HepG2 (cell line): ENCODE results near the gene SLC4A5. TPM values are rescaled to one million over a fixed set of nuclear protein-coding genes. Genes with fewer than 3 reads are reported as not detected.
A peak's percentile ranks its signal among the peaks of the same experiment; 100 is the strongest.

Experiments used
- BORCS8-MEF2B ChIP-seq: sonication (generic); formaldehyde crosslinking; IDR thresholded peaks from 2 replicates; pipeline ENCODE4 v1.8.0; 2022; ENCODE audit warnings: mild to moderate bottlenecking, missing genetic modification reagents
- CHD4 ChIP-seq: fragments of 200-600 bp; sonication (generic); IDR thresholded peaks from 2 replicates; pipeline ENCODE4 v1.7.0; 2017; ENCODE audit warnings: mild to moderate bottlenecking, low read length, borderline replicate concordance
- HINFP ChIP-seq: sonication (generic); formaldehyde crosslinking; IDR thresholded peaks from 2 replicates; pipeline ENCODE4 v1.4.0; 2020; ENCODE audit warnings: low read depth, mild to moderate bottlenecking, missing genetic modification reagents
- HOMEZ ChIP-seq: IDR thresholded peaks from 2 replicates; pipeline ENCODE4 v1.6.1; 2016; ENCODE audit warnings: low read depth
- MEIS1 ChIP-seq: sonication (generic); formaldehyde crosslinking; IDR thresholded peaks from 2 replicates; pipeline ENCODE4 v1.9.0; 2021; ENCODE audit warnings: mild to moderate bottlenecking, missing genetic modification reagents, moderate library complexity, borderline replicate concordance
- NFKB2 ChIP-seq: sonication (generic); formaldehyde crosslinking; IDR thresholded peaks from 2 replicates; pipeline ENCODE4 v1.4.0; 2020; ENCODE audit warnings: missing genetic modification reagents, borderline replicate concordance
- POLR2A ChIP-seq, 2 experiments: IDR thresholded peaks; 2 replicates each; pipeline ENCODE4 v1.6.1; 2011; ENCODE audit warnings: low read depth in 2 of 2, low read length in 2 of 2, mild to moderate bottlenecking in 1 of 2, moderate library complexity in 1 of 2; ENCODE audit not compliant: insufficient read depth in 1 of 2
- REXO4 ChIP-seq: sonication (generic); formaldehyde crosslinking; IDR thresholded peaks from 2 replicates; pipeline ENCODE4 v1.8.0; 2022; ENCODE audit warnings: missing genetic modification reagents, mild to moderate bottlenecking, borderline replicate concordance
- RFXAP ChIP-seq: sonication (generic); formaldehyde crosslinking; IDR thresholded peaks from 2 replicates; pipeline ENCODE4 v1.4.0; 2020; ENCODE audit warnings: missing genetic modification reagents, borderline replicate concordance
- SMAD3 ChIP-seq: sonication (generic); formaldehyde crosslinking; IDR thresholded peaks from 2 replicates; pipeline ENCODE4 v1.4.0; 2020; ENCODE audit warnings: missing genetic modification reagents
- TOE1 ChIP-seq: sonication (generic); formaldehyde crosslinking; IDR thresholded peaks from 2 replicates; pipeline ENCODE4 v1.4.0; 2020; ENCODE audit warnings: mild to moderate bottlenecking, missing genetic modification reagents
- ZFP37 ChIP-seq: sonication (generic); formaldehyde crosslinking; IDR thresholded peaks from 2 replicates; pipeline ENCODE4 v1.4.0; 2020; ENCODE audit warnings: missing genetic modification reagents, borderline replicate concordance
- ZFP82 ChIP-seq: sonication (generic); formaldehyde crosslinking; IDR thresholded peaks from 2 replicates; pipeline ENCODE4 v1.5.1; 2020; ENCODE audit warnings: mild to moderate bottlenecking, missing genetic modification reagents, borderline replicate concordance
- ZKSCAN1 ChIP-seq: fragments of 150-350 bp; IDR thresholded peaks from 2 replicates; pipeline ENCODE4 v1.6.1; 2014; ENCODE audit warnings: low read length
- ZNF20 ChIP-seq: sonication (generic); formaldehyde crosslinking; IDR thresholded peaks from 2 replicates; pipeline ENCODE4 v1.4.0; 2020; ENCODE audit warnings: mild to moderate bottlenecking, moderate library complexity, missing genetic modification reagents
- ZNF234 ChIP-seq: sonication (generic); formaldehyde crosslinking; conservative IDR thresholded peaks from 2 replicates; pipeline ENCODE4 v1.5.1; 2020; ENCODE audit warnings: mild to moderate bottlenecking, missing genetic modification reagents
- ZNF264 ChIP-seq: sonication (generic); formaldehyde crosslinking; IDR thresholded peaks from 2 replicates; pipeline ENCODE4 v1.4.0; 2020; ENCODE audit warnings: missing genetic modification reagents
- ZNF275 ChIP-seq: sonication (generic); formaldehyde crosslinking; IDR thresholded peaks from 2 replicates; pipeline ENCODE4 v1.8.0; 2022; ENCODE audit warnings: missing genetic modification reagents, mild to moderate bottlenecking, inconsistent platforms, borderline replicate concordance
- ZNF317 ChIP-seq: sonication (generic); formaldehyde crosslinking; IDR thresholded peaks from 2 replicates; pipeline ENCODE4 v1.5.0; 2020; ENCODE audit warnings: mild to moderate bottlenecking, missing genetic modification reagents
- ZNF44 ChIP-seq: sonication (generic); formaldehyde crosslinking; IDR thresholded peaks from 2 replicates; pipeline ENCODE4 v1.5.1; 2020; ENCODE audit warnings: mild to moderate bottlenecking, missing genetic modification reagents
- ZNF460 ChIP-seq: sonication (generic); formaldehyde crosslinking; IDR thresholded peaks from 2 replicates; pipeline ENCODE4 v1.5.1; 2020; ENCODE audit warnings: missing genetic modification reagents, mild to moderate bottlenecking, borderline replicate concordance
- ZNF670 ChIP-seq: sonication (generic); formaldehyde crosslinking; IDR thresholded peaks from 2 replicates; pipeline ENCODE4 v1.8.0; 2022; ENCODE audit warnings: mild to moderate bottlenecking, missing genetic modification reagents, borderline replicate concordance
- ZNF710 ChIP-seq: sonication (generic); formaldehyde crosslinking; IDR thresholded peaks from 2 replicates; pipeline ENCODE4 v1.5.0; 2020; ENCODE audit warnings: mild to moderate bottlenecking, missing genetic modification reagents, borderline replicate concordance
- polyA plus RNA-seq, 8 experiments: library from polyadenylated mRNA; depleted of rRNA in 3 of 8; stranded (reverse) in 7 of 8; unstranded in 1 of 8; fragments of >200 nt; fragmentation: Illumina TruSeq in 4 of 8; extraction: Trizol in 4 of 8; gene quantifications; 2 replicates each; pipeline versions ENCODE4 v1.2.1 to v1.2.3, GENCODE V29; 2011 to 2016; ENCODE audit warnings: low read depth in 4 of 8, missing spikeins in 1 of 8, mixed read lengths in 1 of 8; ENCODE audit not compliant: insufficient read depth in 1 of 8
- total RNA-seq, 5 experiments: library from RNA; depleted of rRNA; stranded (reverse); fragments of >200 nt; fragmentation: Illumina TruSeq; extraction: Trizol; gene quantifications; 2 replicates each; pipeline ENCODE4 v1.2.3, GENCODE V29; 2016; ENCODE audit warnings: low read depth in 1 of 5

SLC4A5 gene
- total and polyA plus RNA-seq, 2 of the 13 experiments (the other 11 are each of a cell fraction or from before 2014, with no cell fraction given), result 0.50 TPM; not detected in 1

- TF ChIP-seq HINFP (no peak), HOMEZ (CRISPR knock-in tag) (no peak), ZKSCAN1 (no peak), ZNF710 (peak; percentile 47; the same call in 1 of the 2 replicates), ZNF460 (CRISPR knock-in tag) (peak; percentile 96), ZNF264 (CRISPR knock-in tag) (0 out of 2 replicates have a peak, but pooled peaks have one; percentile 13), CHD4 (peak; percentile 79), POLR2A (IDR thresholded peaks at IDR 0.05; ENCODE audit: insufficient read depth in 1 of 2, low read depth in 2 of 2, low read length in 2 of 2) (peak in 1 of 2 experiments; percentile 87; a peak in 2 of 4 replicates), MEIS1 (no peak), SMAD3 (CRISPR knock-in tag) (0 out of 2 replicates have a peak, but pooled peaks have one; percentile 13), ZFP82 (peak; percentile 66; the same call in 1 of the 2 replicates), REXO4 (CRISPR knock-in tag) (no peak), ZNF20 (CRISPR knock-in tag) (0 out of 2 replicates have a peak, but pooled peaks have one; percentile 22), NFKB2 (CRISPR knock-in tag) (no peak), ZFP37 (CRISPR knock-in tag) (0 out of 2 replicates have a peak, but pooled peaks have one; percentile 16), RFXAP (CRISPR knock-in tag) (peak; percentile 19; the same call in 1 of the 2 replicates), ZNF44 (CRISPR knock-in tag) (no peak), BORCS8-MEF2B (CRISPR knock-in tag) (no peak), TOE1 (CRISPR knock-in tag) (0 out of 2 replicates have a peak, but pooled peaks have one; percentile 2), ZNF234 (no peak), ZNF275 (CRISPR knock-in tag) (peak; percentile 4; the same call in 1 of the 2 replicates), ZNF317 (CRISPR knock-in tag) (0 out of 2 replicates have a peak, but pooled peaks have one; percentile 51), ZNF670 (CRISPR knock-in tag) (peak; percentile 52; the same call in 1 of the 2 replicates)
These were observed 164.0 kb downstream of the SLC4A5 start (continued) for GRCh38 chr2:74179063-74179865.
